SH-SY5Y (cell line): ENCODE data around the gene ZBTB1.

ENCODE experiments used
- GATA2 ChIP-seq: IDR thresholded peaks from 2 replicates; pipeline ENCODE4 v1.6.1; 2011; ENCODE audit warnings: mild to moderate bottlenecking, low read depth, low read length
- GATA3 ChIP-seq: IDR thresholded peaks from 2 replicates; pipeline ENCODE4 v1.6.1; 2011; ENCODE audit warnings: low read depth, mild to moderate bottlenecking, low read length, moderate library complexity

DNA sequence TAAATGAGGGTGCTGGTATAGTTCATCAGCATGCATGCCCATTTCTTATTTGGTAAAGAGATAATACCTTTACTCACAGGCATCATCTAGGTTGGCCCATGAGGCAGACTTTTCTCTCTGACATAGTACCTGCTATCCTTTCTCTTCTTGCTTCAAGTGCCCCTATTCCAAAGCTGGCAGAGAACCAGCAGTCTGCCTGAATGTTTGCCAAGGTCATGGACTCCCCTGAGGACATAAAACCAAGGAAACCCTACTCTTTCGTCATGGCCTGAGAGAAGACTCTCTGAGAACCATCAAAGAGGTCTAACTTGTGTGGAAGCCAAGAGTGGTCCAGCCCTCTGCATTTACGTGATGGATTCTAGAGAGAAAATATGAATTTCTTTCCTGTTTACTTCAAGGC is 57.1 kb downstream of the ZBTB1 start:
- no peak for TF ChIP-seq GATA2
- TF ChIP-seq GATA3, result no peak
